ENCODE data around the gene PLEKHO1. TPM values are rescaled to one million over a fixed set of nuclear protein-coding genes. Genes with fewer than 3 reads are reported as not detected.
"Not testable (repeated sequence)": the region's sequence is repeated elsewhere in the genome, so short reads cannot be mapped to it uniquely, and the experiment has no call there.

Gene PLEKHO1
- total RNA-seq, 1 experiment from 2014 or later: 66.9 TPM

DNA sequence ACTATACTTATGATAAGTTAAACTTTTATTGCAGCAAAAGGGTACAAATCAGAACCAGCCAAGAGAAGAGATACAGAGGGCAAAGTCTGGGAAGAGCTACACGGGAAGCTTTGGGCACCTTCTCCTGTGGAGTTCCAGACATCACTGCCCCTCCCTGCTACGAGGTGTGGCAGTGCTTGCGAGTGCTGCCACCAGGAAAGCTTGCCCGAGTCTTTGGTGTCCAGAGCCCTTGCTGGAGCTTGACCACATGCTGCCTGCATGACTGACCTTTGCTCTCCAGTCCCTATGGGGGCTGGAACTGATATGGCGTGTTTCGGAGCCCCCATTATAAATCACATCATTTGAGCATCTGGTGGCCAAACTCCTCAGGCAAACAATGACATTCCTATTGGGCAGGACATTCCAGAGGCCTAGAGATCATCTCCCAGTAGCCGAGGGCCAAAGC is 23.4 kb downstream of the PLEKHO1 start:
- DNase-seq (ENCODE audit: low read depth): no peak

DNA sequence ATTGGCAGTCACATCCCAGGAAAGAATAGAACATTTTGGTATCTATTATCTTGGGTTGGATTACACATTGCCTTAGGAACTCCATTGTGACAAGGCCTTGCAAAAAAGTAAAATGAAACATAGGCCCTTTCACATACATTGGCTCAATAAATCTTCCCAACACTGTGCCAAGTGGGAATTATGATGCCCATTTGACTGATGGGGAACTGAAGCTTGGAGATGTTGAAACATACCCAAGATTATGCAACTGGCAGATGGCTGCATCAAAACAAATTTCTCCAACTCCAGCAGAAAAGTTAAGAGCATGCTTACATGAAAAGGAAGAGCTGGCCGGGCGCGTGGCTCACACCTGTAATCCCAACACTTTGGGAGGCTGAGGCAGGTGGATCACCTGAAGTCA is 26.9 kb downstream of the PLEKHO1 start:
- DNase-seq (ENCODE audit: low read depth): no peak

DNA sequence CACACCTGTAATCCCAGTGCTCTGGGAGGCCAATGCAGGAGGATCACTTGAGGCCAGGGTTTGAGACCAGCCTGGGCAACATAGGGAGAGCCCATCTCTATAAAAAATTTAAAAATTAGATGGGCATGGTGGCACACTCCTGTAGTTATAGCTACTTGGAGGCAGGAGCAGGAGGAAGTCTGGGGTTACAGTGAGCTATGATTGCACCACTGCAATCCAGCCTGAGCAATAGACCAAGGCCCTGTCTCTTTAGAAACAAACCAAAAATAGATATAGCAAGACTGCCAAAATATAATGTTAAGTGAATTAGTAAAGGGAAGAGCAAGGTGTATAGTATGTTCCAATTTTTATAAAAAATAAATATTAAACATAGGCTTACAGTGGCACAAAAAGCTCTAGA is 28.8 kb downstream of the PLEKHO1 start:
- DNase-seq (ENCODE audit: low read depth): no peak

DNA sequence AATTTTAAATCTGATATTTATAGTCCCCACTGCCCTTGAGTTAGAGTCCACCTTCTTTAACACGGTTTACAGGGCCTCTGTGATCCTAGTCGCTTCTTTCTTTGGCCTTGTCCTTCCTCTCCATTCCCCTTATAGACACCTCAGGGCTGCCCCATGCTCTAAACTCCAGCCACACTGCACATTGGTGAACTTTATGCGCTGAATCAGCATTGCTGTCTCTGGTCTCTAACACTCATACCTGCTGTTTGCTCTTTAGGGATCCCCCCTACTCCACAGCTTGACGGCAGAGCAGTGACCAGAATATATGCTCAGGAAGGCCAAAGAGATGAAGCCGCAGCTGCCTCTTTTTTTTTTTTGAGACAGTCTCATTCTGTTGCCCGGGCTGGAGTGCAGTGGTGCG is 30.2 kb downstream of the PLEKHO1 start:
- no peak for DNase-seq (ENCODE audit: low read depth)

- no peak for DNase-seq (ENCODE audit: low read depth)
These were observed 30.8 kb downstream of the PLEKHO1 start for GRCh38 chr1:150180474-150180873.

GRCh38 chr1:150182247-150182646 is 32.5 kb downstream of the PLEKHO1 start:
- no peak for DNase-seq (ENCODE audit: low read depth)

DNA sequence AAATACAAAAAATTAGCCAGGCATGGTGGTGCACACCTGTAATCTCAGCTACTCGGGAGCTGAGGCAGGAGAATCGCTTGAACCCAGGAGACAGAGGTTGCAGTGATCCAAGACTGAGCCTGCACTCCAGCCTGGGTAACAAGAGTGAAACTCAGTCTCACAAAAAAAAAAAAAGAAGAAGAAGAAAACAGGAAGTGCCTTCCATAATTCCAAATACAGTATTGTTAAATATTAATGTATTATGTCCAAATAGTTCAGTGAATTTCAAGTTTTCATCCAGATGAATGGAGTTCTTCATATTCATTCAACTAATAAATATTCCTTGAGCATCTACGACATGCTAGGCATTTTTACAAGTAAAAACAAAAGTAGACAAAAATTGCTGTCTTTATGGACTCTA is 33.3 kb downstream of the PLEKHO1 start:
- DNase-seq (ENCODE audit: low read depth): no peak

DNA sequence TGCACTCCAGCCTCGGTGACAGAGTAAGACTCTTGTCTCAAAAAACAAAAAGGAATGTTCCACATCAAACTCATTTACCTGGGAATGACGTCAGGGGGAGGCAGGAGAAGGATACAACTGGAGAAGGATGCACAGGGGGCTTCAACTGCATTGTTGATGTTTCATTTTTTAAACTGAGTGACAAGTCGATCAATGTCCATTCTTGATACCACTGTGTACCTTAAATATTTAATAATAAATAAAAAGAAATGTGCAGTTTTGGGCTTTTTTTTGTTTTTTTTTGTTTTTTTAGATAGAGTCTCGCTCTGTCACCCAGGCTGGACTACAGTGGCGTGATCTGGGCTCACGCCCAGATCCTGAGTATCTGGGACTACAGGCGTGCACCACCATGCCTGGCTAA is 35.8 kb downstream of the PLEKHO1 start:
- DNase-seq (ENCODE audit: low read depth): no peak

DNA sequence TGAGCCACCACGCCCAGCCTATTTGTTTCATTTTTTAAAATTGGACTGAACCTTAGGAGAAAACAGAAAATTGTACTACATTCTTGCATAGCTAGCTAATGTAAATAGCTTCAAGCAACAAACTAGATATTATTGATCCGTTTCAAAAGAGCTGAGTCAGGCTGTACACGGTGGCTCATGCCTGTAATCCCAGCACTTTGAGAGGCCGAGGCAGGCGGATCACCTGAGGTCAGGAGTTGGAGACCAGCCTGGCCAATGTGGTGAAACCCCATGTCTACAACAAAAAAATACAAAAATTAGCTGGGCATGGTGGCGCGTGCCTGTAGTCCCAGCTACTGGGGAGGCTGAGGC is 36.7 kb downstream of the PLEKHO1 start:
- DNase-seq (ENCODE audit: low read depth): not testable (repeated sequence)

DNA sequence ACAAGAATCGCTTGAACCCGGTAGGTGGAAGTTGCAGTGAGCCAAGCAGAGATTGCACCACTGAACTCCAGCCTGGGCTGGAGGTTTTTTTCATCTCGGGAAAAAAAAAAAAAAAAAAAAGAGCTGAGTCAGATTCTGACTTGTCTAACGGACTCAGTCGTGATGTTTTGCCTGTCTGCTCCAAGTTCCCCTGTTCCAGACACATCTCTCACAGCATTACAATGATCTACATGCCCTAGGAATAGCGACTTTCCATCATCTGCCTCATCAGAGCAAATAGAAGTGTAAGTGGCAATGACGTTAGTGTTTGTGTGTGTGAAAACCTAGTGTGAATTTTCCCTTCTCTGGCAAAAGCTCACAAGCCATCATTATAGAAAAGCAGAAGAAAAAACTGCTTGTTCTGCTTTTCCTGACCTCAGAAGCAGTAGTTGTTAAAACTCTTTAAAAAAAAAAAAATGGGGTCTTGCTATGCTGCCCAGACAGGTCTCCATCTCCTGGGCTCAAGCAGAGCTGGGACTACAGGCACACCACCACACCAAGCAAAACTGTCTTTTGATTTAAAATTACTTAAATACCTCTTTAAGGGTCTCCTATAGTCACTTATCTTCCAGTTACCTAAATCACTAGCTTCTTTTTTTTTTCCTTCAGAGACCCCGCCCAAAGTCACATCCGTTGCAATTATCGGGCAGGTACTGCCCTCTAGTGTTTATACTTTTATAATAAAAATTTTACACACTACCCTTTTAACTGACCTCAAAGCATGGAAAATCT is 37.3 kb downstream of the PLEKHO1 start:
- peak; percentile 57 for DNase-seq (ENCODE audit: low read depth)

DNA sequence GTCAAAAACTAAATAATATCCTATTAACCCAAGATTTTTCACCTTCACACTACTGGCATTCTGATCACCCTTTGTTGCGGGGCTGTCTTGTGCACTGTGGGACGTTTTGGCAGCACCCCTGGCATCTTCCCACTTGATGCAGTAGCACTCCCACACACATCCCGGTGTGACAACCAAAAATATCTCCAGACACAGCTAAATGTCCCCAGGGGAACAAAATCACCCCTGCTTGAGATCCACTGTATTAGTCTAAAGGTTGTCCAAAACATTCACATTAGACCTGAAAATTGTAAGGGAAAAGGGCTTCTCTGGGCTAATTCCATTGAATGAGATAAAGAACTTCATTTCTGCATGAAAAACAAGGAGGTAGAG is 37.8 kb downstream of the PLEKHO1 start:
- no peak for DNase-seq (ENCODE audit: low read depth)

GRCh38 chr1:150192012-150192411 is 42.3 kb downstream of the PLEKHO1 start:
- peak; percentile 26 for DNase-seq (ENCODE audit: low read depth)

GRCh38 chr1:150194381-150195031 is 44.8 kb downstream of the PLEKHO1 start:
- no peak for DNase-seq (ENCODE audit: low read depth)

DNA sequence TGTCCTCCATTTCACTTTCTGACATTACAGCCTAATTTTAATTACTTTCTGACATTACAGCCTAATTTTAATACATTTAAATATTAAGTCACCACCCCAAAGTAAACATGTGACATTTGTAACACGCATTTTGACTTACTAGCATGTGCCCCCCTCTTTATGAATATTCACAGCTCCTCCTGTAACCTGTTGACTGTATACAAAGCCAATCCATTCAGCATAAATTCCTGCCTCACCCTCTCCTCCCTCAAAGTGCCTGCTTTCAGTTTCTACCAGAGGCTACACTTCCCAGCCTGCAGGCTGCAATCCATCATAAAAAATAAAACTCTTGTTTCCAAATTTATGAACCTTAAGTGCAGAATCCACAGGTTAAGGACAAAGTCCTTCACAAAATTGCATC is 46.7 kb downstream of the PLEKHO1 start:
- DNase-seq (ENCODE audit: low read depth): no peak

GRCh38 chr1:150207281-150207971 is 57.7 kb downstream of the PLEKHO1 start:
- DNase-seq (ENCODE audit: low read depth): no peak

DNA sequence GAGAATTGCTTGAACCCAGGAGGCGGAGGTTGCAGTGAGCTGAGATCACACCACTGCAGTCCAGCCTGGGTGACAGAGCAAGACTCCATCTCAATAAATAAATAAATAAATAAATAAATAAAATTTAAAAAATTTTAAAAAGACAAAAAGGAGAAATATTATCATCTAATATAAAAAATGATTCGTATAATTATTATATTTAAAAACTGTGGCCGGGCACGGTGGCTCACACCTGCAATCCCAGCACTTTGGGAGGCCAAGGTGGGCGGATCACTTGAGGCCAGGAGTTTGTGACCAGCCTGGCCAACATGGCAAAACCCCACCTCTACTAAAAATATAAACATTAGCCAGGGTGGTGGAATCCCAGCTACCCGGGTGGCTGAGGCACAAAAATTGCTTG is 58.7 kb downstream of the PLEKHO1 start:
- not testable (repeated sequence) for DNase-seq (ENCODE audit: low read depth)

Other genes starting within 250 kb of the PLEKHO1 start
- 8.8 and 9.0 TPM in 2 replicates for gene SV2A, start 232.1 kb upstream of the PLEKHO1 start, total RNA-seq (2014; rRNA removed; shearing (Covaris generic))
- 8.9 and 16.2 TPM in 2 replicates for gene SF3B4, start 222.1 kb upstream of the PLEKHO1 start, total RNA-seq (2014; rRNA removed; shearing (Covaris generic))
- gene MTMR11, start 213.0 kb upstream of the PLEKHO1 start, total RNA-seq (2014; rRNA removed; shearing (Covaris generic)): 2.9 and 3.7 TPM in 2 replicates
- 12.8 and 13.0 TPM in 2 replicates for gene OTUD7B, start 139.2 kb upstream of the PLEKHO1 start, total RNA-seq (2014; rRNA removed; shearing (Covaris generic))
- gene VPS45, start 82.1 kb upstream of the PLEKHO1 start, total RNA-seq (2014; rRNA removed; shearing (Covaris generic)): 48.5 and 53.0 TPM in 2 replicates
- 105 and 118 TPM in 2 replicates for gene ANP32E, start 86.2 kb downstream of the PLEKHO1 start, total RNA-seq (2014; rRNA removed; shearing (Covaris generic))
- not detected in 2 replicates for gene CA14, start 107.9 kb downstream of the PLEKHO1 start, total RNA-seq (2014; rRNA removed; shearing (Covaris generic))
- gene APH1A, start 119.1 kb downstream of the PLEKHO1 start, total RNA-seq (2014; rRNA removed; shearing (Covaris generic)): 102 and 125 TPM in 2 replicates
- 0.40 and 1.5 TPM in 2 replicates for gene C1orf54, start 122.9 kb downstream of the PLEKHO1 start, total RNA-seq (2014; rRNA removed; shearing (Covaris generic))
- gene CIART, start 132.6 kb downstream of the PLEKHO1 start, total RNA-seq (2014; rRNA removed; shearing (Covaris generic)): not detected in 2 replicates
- 77.0 and 92.7 TPM in 2 replicates for gene MRPS21, start 143.9 kb downstream of the PLEKHO1 start, total RNA-seq (2014; rRNA removed; shearing (Covaris generic))
- 58.7 and 72.8 TPM in 2 replicates for gene PRPF3, start 171.6 kb downstream of the PLEKHO1 start, total RNA-seq (2014; rRNA removed; shearing (Covaris generic))
- gene RPRD2, start 214.2 kb downstream of the PLEKHO1 start, total RNA-seq (2014; rRNA removed; shearing (Covaris generic)): 8.5 and 9.2 TPM in 2 replicates

Data from Daoy (cell line).